ENCODE results near the gene RPS6KA5.

RPS6KA5 gene

GRCh38 chr14:91012045-91012444 lies 48.4 kb downstream of the RPS6KA5 start:
- no peak for DNase-seq (ENCODE audit: low spot score)
- H3K27ac ChIP-seq: no peak overlapping the region
- TF ChIP-seq, protein P1, sequence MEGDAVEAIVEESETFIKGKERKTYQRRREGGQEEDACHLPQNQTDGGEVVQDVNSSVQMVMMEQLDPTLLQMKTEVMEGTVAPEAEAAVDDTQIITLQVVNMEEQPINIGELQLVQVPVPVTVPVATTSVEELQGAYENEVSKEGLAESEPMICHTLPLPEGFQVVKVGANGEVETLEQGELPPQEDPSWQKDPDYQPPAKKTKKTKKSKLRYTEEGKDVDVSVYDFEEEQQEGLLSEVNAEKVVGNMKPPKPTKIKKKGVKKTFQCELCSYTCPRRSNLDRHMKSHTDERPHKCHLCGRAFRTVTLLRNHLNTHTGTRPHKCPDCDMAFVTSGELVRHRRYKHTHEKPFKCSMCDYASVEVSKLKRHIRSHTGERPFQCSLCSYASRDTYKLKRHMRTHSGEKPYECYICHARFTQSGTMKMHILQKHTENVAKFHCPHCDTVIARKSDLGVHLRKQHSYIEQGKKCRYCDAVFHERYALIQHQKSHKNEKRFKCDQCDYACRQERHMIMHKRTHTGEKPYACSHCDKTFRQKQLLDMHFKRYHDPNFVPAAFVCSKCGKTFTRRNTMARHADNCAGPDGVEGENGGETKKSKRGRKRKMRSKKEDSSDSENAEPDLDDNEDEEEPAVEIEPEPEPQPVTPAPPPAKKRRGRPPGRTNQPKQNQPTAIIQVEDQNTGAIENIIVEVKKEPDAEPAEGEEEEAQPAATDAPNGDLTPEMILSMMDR (conservative IDR thresholded peaks at IDR 0.05; ENCODE audit: low read depth): no peak
- POLR2A ChIA-PET (ENCODE audit: low non-redundant PET): no interaction called here
- CTCF ChIA-PET: interaction anchor here (0.7 kb wide), 1 partner anchor 124 kb away, joined by 4 read pairs; no protein-coding TSS in a partner anchor

DNA sequence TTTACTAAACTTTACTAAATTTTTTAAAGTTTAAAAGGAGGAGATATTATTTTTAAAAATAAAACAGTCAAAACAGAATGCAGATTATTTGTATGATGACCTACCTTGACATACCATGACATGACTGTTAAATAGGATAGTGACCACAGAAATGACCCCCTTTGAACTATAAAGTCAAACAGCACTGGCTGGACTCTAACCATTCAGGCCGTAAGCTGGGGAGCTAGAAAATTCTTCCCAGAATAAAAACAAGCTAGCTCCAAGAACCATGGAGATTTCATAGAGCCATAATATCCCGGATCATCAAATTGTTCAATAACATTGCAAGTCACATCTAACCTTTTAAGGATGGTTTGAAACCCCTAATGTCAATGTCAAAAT lies 50.3 kb downstream of the RPS6KA5 start:
- DNase-seq (ENCODE audit: low spot score): no peak
- ChIA-PET POLR2A (ENCODE audit: low non-redundant PET) (no interaction called here), CTCF (interaction anchor here (0.7 kb wide), 1 partner anchor 12 kb away, joined by 3 read pairs; no protein-coding TSS in a partner anchor)
- no peak overlapping the region for H3K27ac ChIP-seq
- TF ChIP-seq, protein P1 (conservative IDR thresholded peaks at IDR 0.05; ENCODE audit: low read depth): no peak

DNA sequence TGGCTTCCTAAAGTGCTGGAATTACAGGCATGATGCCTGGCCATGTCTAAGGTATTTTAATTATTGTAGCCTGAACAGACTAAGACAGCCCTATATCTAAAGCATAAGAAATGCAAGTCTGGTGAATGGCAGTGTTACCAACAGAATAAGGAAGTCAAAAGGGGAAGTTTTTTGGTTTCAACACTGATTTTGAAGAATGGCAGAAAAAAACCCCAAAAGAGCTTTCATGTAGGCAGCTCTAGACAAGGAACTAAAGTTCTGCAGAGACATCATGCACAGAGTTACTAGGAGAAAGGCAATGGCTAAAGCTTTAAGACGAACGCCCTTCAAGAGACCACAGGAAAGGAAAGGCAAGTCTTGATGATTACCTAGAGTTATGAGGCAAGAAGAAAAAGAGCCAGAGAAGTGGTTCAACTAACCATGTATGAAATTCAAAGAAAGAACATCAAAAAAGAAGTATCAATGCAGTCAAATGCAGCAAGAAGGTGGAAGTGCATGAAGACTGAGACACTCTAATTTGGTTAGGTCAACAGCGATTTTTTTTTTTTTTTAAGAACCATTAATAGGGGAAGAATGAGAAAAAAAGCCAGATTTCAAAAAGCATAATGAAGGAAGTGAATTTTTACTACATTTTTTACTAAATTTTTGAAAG lies 50.8 kb downstream of the RPS6KA5 start:
- no peak overlapping the region for H3K27ac ChIP-seq
- TF ChIP-seq, protein P1 (conservative IDR thresholded peaks at IDR 0.05; ENCODE audit: low read depth): no peak
- POLR2A ChIA-PET (ENCODE audit: low non-redundant PET): no interaction called here
- CTCF ChIA-PET: interaction anchor here (0.6 to 0.7 kb wide), 2 partner anchors 11 to 95 kb away, joined by 3 to 9 read pairs; no protein-coding TSS in a partner anchor
- no peak for DNase-seq (ENCODE audit: low spot score)

DNA sequence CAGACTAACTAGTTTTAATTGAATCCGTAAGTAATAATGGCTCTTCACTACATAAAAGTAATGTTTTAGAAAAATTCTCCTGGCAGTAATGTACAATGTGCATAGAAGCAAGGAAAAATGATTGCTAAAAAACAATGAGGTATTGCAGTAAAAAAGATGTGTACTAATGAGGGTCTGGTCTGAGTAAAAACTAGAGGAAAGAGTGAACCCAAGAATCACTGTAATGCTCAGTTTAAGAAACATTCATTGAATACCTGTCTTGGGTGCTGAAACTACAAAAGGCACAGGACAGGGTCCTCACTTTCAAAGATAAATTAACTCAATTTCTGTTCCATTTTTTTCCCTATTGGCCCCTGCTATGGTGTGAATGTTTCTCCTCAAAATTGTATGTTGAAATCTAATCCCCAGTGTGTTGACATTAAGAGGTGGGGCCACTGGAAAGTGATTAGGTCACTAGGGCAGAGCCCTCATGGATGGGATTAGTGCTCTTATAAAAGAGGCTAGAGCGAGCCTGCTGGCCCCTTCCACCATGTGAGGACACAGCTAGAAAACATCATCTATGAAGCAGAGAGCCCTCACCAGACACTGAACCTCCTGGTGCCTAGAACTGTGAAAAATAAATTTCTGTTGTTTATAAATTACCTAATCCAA lies 51.6 kb downstream of the RPS6KA5 start:
- TF ChIP-seq, protein P1 (conservative IDR thresholded peaks at IDR 0.05; ENCODE audit: low read depth): no peak
- ChIA-PET CTCF (no interaction called here), POLR2A (ENCODE audit: low non-redundant PET) (no interaction called here)
- no peak for DNase-seq (ENCODE audit: low spot score)
- no peak overlapping the region for H3K27ac ChIP-seq

GRCh38 chr14:91005716-91006115 lies 54.7 kb downstream of the RPS6KA5 start:
- ChIA-PET CTCF (interaction anchor here (0.6 kb wide), 1 partner anchor 30 kb away, joined by 3 read pairs; no protein-coding TSS in a partner anchor), POLR2A (ENCODE audit: low non-redundant PET) (no interaction called here)
- TF ChIP-seq, protein P1 (conservative IDR thresholded peaks at IDR 0.05; ENCODE audit: low read depth): no peak
- DNase-seq (ENCODE audit: low spot score): peak; percentile 61
- no peak overlapping the region for H3K27ac ChIP-seq

- ChIA-PET CTCF (interaction anchor here (1.1 kb wide), 1 partner anchor 23 kb away, joined by 3 read pairs; no protein-coding TSS in a partner anchor), POLR2A (ENCODE audit: low non-redundant PET) (no interaction called here)
- no peak overlapping the region for H3K27ac ChIP-seq
- TF ChIP-seq, protein P1 (conservative IDR thresholded peaks at IDR 0.05; ENCODE audit: low read depth): no peak
- no peak for DNase-seq (ENCODE audit: low spot score)
Measured at GRCh38 chr14:91004987-91005386, 55.5 kb downstream of the RPS6KA5 start.
